Right renal cortex interstitium (tissue), 3 donors: ENCODE results near the gene AGAP1. TPM values are rescaled to one million over a fixed set of nuclear protein-coding genes. Genes with fewer than 3 reads are reported as not detected.
"Not testable (repeated sequence)": the region's sequence is repeated elsewhere in the genome, so short reads cannot be mapped to it uniquely, and the experiment has no call there.

Experiments
- DNase-seq, 3 donors: peaks; one replicate each; pipeline ENCODE4 v3.0.0-alpha.2; 2013; ENCODE audit warnings: low read depth in 3 of 3, low spot score in 2 of 3
- polyA plus RNA-seq, 3 donors: library from polyadenylated mRNA; unstranded; fragments of 120-200 nt; gene quantifications; one replicate each; pipeline ENCODE4 v1.2.1, GENCODE V29; 2013; ENCODE audit not compliant: insufficient read length in 3 of 3

Gene AGAP1
- polyA plus RNA-seq, 3 donors = 18.0 to 22.6 (median 21.2) TPM

DNA sequence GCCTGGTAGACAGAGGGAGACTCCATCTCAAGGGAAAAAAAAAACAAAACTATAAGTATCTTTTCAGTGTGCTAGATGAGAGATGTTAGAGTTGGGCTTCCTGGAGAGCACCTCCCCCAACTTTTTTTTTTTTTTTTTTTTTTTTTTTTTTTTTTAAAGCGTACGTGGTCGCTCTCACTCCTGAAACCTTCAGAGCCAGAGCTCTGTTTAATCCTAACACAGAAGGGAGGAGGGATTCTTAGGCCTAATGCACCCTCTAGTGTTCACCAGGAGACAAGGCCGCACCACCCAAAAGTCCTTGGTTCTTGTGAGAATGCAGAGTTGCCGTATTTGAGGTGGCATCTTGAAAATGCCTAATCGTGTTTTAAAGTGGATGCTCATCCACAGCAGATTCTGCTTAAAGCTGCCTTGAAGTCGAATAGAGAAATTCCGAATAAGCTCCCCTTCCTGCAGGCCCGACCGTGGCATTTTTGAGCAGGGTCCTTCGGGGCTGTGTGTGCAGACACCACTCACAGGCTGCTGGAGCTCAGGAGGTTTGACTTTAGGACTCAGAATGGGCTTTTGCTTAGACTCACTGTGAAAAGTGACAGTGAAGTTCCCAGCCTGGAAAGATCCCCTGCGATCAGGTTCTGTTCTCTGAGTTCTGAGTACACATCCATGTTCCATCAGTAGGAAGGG lies 252.6 kb downstream of the AGAP1 start:
- peak; percentile 48 to 71 (median 54) for DNase-seq

DNA sequence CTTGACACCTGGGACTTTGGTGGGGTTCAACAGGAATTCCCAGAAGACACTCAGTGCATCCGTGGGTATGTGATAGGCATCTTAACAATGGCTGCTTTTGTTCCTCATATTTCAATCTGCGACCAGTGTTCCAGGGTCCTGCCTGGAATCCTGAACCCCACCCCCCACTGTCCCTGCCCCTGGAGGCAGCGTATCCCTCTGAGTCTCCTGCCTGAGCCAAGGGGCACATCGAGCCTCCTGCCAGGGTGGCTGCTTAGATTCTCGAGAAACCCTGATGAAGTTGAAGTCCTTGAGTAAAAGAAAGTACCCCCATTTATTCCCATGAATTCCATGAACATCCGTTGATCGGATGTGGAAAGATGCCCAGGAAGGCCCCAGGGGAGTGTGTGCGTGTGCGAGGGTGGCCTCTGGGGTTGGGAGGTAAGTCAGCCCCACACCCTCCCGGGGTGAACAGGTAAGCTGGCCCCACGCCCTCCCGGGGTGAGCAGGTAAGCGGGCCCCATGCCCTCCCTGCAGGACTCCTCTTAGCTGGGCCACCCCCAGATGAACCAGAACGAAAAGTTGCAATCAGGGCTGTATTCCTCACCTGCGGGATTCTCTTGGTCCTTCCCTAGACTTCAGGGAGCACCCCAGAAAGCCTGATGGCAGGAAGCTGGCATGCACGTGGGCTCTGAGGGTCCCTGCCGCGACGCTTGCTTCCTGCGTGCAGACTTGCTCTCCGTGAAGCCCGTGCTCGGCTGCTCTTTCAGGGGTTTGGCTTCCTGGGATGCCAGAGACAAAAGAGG lies 253.3 kb downstream of the AGAP1 start:
- no peak for DNase-seq

DNA sequence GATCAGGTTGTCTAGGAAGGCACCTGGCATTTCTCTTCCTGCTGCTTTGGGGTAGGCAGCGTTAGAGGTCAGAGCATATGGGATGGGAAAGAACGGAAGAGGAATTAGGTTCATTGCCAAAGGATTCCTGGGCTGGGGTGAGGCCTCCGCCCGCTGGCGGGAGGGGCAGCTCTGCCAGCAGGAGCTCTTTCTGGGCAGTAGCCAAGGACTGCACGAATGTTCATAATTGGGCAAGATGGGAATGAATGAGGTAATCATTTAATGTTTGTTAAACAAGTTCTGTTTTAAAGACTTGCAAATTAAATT lies 253.9 kb downstream of the AGAP1 start:
- DNase-seq = no peak

DNA sequence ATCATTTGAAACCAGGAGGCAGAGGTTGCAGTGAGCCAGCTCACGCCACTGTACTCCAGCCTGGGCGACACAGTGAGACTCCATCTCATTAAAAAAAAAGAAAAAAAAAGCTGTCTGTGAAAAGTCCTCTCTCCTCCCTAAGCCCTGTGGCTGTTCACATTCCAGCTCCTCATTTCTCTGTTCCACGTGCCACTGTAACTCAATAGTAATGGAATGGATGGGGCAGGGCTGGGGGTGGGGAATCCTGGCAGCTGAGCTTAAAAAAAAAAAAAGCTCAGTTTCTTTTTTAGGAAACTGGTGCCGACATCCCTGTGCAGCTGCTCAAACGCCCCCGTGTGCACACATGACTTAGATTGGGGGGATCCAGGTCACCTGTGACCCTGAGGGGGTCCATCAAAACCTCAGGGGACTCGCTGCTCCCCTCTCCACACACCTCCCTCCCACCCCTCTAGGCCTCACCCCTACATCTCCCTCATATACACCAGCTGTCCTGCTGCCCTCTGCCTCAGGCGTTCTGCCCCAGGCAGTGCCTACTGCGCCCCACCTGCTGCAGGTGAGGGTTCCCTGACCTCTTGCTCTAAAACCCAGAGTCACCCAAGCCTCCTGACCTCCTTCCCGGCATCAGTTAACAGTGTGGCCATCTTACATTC lies 255.4 kb downstream of the AGAP1 start:
- no peak for DNase-seq

DNA sequence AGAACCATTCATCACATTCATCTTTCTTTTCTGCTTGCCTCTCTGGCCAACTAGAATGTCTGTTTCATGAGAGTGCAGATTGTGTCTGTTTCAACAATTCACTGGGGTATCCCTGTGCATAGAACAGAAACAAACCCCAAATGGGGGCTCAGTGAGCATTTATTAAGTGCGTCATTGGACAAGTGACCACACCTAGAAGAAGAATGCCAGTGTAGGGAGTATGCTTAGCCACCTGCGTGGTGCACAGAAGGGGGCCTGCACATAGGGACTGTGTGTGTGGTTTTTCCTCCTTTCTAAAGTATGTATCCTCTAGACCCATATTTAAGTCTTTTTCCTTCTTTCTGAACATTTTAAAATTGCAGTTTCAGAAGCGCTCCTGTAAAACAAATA lies 255.9 kb downstream of the AGAP1 start:
- no peak for DNase-seq

DNA sequence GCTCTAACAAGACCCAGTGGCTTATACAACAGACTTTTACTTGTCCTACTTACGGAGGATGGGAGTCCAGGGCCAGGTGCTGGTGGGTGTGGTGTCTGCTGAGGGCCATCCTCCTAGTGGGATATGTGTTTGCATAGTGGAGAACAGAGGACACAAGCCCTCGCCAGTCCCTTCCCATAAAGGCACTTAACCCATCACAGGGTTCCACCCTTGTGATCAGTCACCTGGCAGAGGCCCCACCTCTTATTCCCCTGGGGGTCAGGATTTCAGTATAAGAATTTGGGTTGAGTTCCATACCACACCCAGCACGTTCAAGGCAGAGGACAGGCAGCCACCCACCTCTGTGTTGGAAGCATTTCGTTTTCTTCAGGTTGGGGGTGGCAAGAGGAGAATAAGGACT lies 259.0 kb downstream of the AGAP1 start:
- DNase-seq = no peak

DNA sequence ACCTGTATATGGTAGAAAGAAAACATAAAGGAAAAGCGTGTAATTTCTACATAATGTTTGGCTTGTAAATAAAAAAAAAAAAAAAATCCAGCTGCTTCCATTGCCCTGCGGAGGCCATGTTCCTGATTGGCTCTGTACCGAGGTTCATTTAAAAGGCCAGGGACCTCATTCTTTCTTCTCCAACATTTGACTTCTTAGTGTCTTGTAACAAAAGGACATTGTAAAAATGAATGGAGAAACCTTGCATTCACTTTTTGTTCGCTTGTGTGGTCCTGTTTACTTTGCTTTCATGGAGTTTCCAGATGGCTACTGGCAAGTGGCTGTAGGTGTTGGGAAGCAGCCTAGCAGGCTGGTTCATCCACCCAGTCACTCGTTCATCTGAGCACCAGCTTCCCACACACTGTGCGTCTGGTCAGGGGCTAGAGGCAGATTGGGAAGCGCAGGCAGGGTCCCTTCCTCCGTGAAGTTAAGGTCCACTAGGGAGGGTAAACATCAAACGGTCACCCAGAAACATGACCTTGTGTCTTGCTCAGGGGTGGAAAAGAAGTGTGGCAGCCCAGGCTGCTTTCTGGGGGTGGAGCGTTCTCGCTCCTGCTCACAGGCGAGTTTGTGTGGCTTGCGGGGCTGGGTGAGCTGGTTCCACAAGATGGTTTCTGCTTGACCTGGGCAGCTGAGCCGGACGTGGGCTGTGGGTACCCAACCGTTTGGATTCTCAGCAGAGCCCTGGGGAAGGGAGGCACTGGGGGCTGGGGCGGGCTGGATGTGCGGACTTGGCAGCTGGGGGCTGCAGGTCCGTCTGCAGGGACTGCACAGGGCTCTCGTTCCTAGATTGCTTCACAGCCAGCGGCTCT lies 260.7 kb downstream of the AGAP1 start:
- DNase-seq = no peak

DNA sequence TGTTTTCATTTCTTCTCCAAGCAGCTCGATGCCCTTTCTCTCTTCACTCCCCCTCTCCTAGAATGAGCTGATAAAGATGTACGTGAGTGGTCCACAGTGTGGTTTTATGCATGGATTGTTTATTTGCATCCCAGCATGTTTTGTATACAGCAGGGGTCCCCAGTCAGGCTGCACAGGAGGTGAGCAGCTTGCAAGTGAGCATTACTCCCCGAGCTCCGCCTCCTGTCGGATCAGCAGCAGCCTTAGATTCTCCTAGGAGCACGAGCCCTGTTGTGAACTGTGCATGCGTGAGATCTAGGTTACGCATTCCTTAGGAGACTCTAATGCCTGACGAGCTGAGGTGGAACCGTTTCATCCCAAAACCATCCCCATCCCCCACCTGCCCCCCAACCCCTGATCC lies 262.6 kb downstream of the AGAP1 start:
- no peak for DNase-seq

DNA sequence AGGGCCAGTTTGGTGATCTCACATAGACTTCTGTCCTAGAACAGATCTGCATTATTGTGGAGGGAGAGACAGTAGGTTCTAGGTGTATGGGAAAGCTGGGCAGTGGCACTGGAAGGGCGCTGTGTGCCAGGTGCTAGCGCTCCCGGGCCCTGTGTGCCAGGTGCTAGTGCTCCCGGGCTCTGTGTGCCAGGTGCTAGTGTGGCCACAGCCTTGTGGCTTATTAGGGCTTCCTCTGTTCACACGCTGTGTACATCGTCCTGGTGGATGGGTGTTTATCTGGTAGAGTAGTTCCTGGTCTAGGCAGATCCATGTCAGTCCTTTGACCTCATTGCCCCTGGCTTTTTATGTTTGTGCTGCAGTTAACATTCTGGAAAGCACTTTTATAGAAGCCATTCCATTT lies 263.4 kb downstream of the AGAP1 start:
- no peak for DNase-seq

DNA sequence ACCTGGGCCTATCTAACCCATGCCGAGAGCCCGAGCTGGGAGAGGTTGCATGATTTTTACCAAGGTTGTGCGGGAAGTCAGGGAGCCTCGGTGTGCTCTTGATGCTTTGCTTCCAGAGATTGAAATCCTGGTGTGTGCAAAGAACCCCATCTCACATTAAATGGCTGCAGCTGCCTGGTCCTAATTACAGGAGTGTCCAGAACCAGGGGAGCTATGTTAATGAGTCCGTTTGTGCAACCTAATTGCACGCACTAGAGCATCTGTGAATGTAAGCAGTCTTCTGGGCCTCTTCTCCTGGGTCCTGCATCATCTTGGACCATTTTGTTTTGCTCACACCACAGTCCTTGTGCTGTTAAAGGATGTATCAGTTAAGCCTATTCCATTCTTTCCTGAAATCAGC lies 263.8 kb downstream of the AGAP1 start:
- DNase-seq = no peak

DNA sequence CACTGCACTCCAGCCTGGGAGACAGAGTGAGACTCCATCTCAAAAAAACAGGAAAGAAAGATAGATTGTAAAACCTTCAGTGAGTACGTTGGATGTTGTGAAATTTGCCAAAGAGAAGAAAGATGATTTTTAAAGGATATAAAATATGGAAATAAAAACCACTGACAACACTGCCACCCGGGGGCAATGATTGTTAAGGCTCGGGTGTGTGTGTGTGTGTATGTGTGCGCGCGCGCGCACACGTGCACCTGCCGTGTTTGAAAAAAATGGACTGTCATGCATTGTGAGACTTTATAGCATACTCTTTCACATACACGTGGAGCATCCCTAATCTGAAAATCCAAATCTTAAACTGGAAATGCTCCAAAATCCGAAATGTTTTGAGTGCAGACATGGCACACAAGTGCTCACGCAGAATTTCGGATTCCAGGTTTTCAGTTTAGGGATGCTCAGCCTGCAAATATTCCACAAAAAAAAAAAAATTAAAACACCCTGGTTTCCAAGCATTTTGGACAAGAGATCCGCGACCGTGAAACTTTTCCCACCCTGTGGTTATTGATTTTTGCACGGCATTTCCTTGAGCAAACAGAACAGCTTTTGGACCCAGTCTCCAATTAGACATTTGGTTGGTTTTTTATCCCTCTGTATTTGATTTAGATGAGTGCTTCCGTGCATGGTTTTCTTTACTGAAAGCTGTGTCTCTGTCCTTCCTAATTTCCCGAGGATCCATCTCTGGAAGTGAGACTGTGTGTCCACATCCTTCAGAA lies 269.2 kb downstream of the AGAP1 start:
- no peak for DNase-seq

DNA sequence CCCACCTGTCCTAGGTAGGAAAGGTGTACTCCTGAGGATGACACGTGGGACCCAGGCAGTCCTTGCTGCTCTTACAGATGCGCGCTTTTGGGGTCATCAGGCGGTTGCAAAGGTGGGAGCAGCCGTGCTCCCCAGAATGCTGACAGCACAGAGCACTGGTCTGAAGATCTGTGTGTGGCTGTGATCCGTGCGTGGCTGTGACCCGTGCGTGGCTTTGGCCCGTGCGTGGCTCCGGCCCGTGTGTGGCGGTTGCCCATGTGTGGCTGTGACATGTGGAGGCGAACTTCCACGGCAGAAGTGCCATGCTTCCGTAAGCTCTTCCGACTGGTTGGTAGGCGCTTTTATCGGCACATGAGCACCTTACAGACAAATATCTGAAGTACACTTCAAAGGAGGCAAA lies 270.0 kb downstream of the AGAP1 start:
- DNase-seq = no peak

DNA sequence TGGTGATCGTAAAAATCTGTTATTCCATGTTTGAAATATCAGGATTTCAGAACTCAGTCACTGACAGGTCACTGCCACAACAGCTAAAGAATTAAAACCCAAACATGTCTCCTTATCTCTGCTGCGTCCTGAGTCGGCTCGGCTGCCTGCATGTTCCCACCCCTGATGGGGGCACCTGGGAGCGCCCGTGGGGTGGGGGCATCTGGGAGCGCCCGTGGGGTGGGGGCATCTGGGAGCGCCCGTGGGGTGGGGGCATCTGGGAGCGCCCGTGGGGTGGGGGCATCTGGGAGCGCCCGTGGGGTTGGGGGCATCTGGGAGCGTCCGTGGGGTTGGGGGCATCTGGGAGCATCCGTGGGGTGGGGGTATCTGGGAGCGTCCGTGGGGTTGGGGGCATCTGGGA lies 270.6 kb downstream of the AGAP1 start:
- DNase-seq = not testable (repeated sequence)

DNA sequence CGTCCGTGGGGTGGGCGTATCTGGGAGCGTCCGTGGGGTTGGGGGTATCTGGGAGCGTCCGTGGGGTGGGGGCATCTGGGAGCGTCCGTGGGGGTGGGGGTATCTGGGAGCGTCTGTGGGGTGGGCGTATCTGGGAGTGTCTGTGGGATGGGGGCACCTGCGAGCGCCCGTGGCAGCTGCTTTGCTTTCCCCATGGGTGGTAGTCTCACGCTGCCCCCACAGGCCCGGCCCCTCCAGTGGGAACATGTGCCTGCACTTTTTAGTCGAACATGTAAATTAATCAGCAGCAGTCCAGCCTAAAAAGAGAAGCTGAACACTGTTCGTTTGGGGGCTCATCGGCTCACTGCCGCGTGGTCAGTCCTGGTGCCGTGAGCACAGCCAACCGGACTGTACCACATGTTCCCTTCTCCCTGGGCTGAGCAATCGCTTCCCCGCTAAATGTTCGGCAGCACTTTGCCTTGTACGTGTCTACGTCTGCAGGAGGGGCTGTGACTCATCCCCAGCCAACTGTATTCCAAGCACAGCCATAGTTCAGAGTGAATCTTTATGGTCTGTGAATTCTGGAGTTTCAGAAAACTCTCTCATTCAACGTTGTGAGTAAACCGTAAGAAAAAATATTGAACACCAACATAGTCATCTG lies 271.5 kb downstream of the AGAP1 start:
- no peak for DNase-seq

DNA sequence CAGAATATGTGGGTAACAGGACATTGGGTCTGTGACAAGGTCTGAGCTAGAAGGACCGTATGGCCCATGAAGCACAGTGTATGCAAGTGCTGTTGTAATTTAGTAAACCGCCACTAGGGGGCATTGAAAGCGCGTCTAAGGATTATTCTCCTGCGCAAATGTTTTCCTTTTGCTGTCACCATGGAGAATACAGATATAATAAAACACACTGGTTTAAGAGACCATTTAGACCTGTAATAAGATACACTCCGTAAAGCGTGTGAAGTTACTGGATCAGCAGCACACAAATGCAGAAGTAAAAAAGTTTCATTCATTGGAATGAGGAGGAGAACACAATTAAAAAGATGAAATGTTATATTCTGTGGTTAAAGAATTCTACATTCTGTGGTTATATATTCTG lies 272.4 kb downstream of the AGAP1 start:
- peak; percentile 68 to 89 (median 76) for DNase-seq

DNA sequence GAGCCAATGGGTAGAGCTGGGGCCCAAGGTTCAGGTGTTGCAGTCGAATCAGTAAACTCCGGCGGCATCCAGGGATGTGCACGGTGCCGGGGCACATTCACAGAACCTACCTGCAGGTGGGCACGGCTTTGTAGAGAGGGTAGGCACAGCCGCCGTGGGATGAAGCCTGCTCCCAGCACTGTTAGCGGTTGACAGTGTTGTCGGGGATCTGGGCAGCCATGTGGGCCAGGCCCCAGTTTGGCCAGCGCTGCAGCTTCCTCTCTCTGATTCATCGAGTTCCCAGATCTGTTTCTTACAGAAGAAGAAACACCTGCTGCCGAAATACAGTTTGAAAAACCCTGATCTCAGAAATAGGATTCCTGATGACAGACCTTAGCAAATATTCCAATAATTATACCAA lies 274.8 kb downstream of the AGAP1 start:
- DNase-seq = no peak

DNA sequence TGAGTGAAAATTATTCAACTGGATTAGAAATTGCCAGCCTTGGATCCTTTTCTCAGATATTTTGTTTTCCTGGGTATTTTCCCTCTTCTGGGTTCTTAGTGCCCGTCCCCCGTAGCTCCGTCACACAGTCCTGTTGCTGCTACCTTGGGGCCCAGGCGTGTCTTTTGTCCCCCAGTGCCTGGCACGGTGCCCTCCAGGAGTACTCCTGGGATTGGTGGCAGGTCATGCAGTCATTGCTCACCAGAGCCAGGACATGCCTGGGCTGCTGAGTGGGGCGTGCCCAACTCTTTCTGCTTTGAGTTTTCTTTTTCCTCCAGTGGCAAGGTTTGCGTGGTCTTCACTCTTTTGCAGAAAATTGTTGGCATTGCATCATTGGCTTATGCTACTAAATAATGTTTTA lies 275.2 kb downstream of the AGAP1 start:
- no peak for DNase-seq

DNA sequence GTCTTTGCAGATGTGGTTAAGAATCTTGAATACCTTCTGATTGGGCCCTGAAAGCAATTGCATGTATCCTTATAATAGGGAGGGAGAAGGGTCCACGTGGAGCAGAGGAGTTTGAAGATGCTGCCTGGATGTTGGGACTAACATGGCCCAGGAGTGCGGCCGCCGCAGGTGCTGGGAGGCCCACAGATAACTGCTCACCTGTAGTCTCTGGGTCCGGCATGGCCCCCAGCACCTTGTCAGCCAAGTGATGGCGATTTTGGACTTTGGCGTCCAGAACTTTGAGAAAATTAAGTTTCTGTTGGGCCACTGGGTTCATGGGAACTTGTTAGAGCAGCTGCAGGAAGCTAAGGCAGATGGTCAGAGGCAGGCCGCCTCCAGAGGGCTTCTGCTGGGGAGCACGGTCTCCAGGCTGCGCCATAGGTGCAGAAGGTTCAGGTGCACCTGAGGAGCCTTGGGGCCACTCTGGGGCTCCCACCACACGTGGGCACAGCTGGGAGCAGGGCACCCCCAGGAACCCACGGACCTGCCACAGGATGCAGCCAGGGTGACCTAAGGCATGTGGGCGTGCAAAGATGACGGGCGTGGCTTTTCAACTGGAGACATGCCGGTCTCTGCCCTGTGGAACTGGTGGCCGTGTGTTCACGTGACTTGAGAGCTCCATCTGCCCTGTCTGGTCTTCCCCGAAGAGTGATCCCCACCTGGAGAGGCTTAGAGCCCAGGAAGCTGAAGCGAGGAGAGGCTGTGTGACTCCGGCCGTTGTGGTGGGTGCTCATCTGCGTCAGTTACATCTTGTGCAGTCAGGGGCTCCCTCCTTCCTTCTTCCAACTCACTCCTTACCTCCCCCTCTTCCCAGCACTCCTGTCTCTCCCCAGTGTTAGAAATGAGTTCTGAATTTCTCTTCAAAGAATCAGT lies 277.3 kb downstream of the AGAP1 start:
- DNase-seq = no peak
